T-helper 2 cell (primary cell): Measurements from ENCODE around the gene ZMYM5.
"Not testable (repeated sequence)": the region's sequence is repeated elsewhere in the genome, so short reads cannot be mapped to it uniquely, and the experiment has no call there.

Experiments
- DNase-seq, 5 experiments: peaks; one replicate each; pipeline versions ENCODE4 v3.0.0 to v3.0.0-alpha.2; 2012 to 2022

ZMYM5 gene

GRCh38 chr13:19818223-19818842 lies 45.1 kb downstream of the ZMYM5 start:
- DNase-seq, result peak in 3 of 5 experiments; percentile 5 to 40 (median 15)

DNA sequence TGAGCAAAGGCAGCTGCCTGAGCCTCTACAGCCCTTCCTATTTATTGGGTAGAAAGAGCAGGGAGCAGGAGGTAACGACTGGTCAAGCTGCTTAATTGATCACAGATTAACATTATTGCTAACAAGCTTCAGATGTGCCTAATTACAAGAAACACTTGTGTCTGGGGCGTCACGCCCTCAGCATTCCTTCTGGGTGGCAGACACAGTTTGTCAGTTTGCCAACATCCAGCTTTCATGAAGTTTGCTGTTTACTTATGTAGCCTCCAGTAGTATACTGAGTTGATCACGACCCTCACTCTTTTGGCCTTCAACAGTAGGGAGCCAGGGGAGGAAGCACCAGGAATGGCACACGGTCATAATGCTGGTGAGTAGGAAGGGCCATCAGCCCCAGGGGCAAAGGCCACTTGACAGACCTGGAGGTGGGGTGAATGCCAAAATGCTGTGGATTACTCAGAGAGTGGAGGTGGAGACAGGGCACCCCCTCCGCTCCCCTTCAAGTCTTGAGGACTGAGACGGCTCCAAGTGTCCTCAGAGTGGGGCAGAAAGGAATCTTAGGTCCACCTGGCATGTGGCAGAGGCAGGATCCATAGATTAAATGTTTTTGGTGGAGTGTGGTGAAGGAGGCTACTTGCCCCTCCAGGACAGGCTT lies 45.8 kb downstream of the ZMYM5 start:
- no peak for DNase-seq

- DNase-seq, result no peak
Observed at GRCh38 chr13:19817106-19817505, 46.3 kb downstream of the ZMYM5 start.

- not testable (repeated sequence) for DNase-seq
Observed at GRCh38 chr13:19815842-19816241, 47.6 kb downstream of the ZMYM5 start.

GRCh38 chr13:19810996-19811881 lies 52.2 kb downstream of the ZMYM5 start:
- no peak for DNase-seq

DNA sequence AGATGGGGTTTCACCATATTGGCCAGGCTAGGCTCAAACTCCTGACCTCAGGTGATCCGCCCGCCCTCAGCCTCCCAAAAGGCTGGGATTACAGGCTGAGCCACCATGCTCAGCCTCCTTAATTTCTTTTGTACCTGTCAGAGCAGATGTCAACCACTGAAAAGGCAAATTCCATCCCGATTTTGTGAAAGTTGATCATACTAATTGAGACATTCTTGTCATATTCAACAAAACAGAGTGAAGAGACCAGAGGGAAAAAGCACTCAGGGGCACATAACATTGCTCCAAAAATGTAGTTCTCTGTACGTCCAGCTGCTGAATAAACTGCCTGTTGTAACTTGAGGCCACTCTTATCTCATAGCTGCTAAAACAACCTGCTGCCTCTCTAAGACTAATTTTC lies 53.3 kb downstream of the ZMYM5 start:
- no peak for DNase-seq

GRCh38 chr13:19805765-19806164 lies 57.7 kb downstream of the ZMYM5 start:
- no peak for DNase-seq

DNA sequence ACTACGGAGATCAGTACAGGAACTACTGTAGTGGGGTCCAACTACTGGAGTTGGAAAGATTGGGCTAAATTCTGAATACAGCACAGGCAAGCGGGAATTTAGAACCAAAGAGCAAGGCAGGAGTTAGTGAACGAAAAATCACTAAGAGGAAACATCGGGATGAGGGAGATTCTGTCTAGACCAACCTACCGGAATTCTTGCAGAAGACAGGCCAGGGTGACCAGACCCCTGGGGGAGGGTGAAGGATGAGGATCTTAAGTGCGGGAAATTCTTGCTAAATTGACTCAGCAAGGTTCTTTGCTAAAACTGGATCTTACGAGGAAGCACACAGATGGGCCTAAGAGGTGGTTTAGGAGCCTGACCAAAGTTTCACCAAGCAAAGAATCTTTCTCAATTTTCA lies 67.5 kb downstream of the ZMYM5 start:
- no peak for DNase-seq

DNA sequence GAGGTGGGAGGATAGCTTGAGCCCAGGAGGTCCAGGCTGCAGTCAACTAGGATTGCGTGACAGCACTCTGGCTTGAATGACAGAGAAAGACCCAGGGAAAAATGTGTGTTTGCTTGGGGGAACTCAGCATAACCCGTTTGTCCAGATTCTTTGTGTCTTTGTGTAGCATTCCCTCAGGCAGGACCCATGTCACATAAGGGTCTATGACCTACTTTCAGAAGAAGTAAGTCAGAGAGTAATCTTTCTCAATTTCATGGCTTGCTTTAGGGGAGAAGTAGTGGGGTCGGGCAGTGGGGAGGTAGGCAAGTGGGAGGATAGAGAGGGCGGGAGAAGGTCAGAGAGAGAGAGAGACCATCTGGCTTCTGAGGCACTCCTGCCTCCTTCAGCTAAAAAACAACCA lies 68.8 kb downstream of the ZMYM5 start:
- DNase-seq, result no peak

DNA sequence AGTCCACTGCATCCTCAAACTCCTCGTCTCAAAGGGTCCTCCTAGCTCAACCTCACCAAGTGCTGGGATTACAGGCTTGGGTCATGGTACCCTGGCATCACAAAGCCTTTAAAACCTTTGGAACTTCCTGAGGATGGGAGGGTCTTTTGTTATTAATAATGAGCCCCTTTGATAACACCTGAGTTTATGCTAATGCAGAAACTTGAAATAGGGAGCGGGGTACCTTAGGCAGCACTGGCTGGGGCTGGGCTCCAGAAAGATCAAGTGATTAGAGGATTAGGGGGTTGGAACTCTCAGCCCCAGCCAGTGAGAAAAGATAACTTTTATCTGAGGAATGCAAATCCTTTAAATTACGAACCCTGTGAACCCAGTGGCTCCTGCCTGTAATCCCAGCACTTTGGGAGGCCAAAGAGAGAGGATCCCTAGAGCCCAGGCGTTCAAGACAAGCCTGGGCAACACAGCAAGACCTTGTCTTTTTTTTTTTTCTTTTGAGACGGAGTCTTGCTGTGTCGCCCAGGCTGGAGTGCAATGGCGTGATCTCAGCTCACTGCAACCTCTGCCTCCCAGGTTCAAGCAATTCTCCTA lies 71.4 kb downstream of the ZMYM5 start:
- no peak for DNase-seq

DNA sequence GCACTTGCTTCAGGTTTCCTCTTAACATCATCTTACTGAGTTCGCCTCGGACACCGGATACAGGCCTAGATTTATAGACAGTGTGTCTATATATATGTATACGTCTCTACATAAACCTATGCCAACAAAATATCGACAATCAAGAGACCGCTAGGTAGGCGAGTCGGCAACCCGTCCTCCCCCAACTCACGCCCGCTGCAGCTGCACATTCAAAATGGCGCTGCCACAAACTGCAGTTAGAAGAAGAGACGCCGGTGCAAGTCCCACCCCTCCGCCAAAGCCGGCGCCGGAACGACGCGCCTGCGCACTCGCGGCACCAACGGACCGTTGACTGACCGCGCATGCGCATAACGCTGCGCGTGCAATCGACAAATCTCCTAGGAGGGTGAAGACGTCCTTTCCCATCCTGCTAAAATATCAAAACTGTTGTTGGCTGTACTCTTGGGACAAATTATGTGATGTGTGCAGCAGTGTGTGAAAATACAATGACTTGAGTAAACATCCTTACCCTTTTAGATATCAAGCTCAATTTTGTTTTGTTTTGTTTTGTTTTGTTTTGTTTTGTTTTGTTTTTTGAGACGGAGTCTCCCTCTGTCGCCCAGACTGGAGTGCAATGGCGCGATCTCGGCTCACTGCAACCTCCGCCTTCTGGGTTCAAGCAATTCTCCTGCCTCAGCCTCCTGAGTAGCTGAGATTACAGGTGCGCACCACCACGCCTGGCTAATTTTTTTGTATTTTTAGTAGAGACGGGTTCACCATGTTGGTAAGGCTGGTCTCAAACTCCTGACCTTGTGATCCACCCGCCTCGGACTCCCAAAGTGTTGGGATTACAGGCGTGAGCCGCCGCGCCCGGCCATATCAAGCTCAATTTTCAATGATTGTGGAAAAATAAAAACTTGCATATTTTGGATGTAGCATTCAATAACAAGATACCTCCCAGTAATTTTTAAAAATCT lies 80.4 kb downstream of the ZMYM5 start, which contains the start of gene PSPC1:
TSS of gene PSPC1 (minus strand) at position 219 of the 956 bp plus-strand sequence. CDS start at position 31, 188 bp downstream.
- peak; percentile 93 to 96 (median 94) for DNase-seq

- peak; percentile 27 to 67 (median 43) for DNase-seq
Observed at GRCh38 chr13:19782049-19782726, 81.3 kb downstream of the ZMYM5 start.

DNA sequence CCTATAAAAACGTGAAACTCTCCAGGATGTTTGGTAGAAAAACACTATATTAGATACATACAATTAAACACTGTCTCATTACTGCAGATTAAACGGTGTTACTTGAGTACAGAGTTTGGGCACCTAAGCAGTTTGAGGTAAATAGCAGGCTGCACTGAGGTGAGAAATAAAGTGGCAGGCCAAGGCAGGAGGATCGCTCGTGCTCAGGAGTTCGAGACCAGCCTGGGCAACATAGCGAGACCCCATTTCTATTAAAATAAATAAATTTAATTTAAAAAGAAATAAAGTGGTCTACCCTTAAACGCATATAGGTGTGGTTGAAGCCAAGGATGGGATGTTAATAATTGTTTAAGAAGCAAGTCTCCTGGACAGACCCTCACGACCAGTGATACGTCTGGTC lies 81.9 kb downstream of the ZMYM5 start:
- DNase-seq, result peak in 1 of 5 experiments; percentile 58

DNA sequence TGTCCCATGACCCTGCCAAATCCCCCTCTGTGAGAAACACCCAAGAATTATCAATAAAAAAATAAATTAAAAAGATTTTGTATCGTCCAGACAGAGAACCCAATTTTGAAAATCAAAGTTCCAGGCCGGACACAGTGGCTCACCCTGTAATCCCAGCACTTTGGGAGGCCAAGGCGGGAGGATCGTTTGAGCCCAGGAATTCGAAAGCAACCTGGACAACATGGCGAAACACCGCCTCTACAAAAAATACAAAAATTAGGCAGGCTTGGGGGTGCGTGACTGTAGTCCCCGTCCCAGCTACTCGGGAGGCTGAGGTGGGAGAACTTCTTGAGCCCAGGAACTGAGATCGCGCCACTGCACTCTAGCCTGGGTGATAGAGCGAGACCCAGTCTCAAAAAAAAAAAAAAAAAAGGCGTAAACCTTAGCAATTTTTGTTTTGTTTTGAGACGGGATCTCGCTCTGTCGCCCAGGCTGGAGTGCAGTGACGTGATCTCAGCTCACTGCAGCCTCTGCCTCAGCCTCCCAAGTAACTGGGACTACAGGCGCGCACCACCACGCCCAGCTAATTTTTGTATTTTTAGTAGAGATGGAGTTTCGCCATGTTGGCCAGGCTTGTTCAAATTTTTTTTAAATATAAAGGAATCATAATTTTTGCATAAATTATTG lies 82.6 kb downstream of the ZMYM5 start:
- DNase-seq, result peak in 1 of 5 experiments; percentile 59
